ENCODE measurements around the gene GSE1. TPM values are rescaled to one million over a fixed set of nuclear protein-coding genes. Genes with fewer than 3 reads are reported as not detected.

The GSE1 gene
- total RNA-seq, 1 donor from 2014 or later: 12.9 TPM

DNA sequence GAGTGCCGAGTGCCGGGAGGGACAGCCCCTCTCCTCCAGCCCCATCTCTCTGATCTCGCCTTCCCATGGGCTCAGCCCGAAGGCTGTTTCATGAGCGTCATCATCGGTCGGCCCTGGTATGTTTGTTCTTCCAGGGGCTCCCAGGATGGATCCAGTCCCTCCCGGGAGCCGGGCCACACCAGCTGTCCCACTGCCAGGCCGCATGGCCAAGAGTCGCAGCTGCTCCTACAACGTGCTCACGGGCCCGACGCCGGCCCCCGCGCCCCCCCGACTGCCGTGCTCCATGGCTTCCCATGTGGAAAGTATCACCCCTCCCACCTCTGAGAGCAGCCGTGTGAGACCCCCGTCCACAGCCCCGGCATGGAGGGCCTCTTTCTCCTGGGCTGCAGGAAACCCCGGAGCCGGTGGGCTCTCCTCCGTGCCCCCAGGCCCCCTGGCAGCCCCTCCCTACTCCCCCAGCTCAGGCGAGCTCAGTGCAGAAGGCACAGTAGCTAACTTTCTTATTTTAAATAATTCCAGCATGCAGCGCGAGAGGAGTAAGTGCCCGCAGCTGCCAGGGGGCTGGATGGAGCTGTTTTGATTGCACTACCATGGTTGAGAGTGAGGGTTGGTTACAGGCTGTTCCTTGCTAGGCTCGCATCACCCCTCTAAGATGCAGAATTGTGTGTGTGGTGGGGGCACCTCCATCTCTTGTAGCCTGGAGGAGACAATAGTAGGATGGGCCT lies 26.6 kb upstream of the GSE1 start:
- no peaks in the 10 kb centered on the region for H3K36me3 ChIP-seq (ENCODE audit: control insufficient read depth, insufficient read depth, low read length)
- TF ChIP-seq, protein P1, sequence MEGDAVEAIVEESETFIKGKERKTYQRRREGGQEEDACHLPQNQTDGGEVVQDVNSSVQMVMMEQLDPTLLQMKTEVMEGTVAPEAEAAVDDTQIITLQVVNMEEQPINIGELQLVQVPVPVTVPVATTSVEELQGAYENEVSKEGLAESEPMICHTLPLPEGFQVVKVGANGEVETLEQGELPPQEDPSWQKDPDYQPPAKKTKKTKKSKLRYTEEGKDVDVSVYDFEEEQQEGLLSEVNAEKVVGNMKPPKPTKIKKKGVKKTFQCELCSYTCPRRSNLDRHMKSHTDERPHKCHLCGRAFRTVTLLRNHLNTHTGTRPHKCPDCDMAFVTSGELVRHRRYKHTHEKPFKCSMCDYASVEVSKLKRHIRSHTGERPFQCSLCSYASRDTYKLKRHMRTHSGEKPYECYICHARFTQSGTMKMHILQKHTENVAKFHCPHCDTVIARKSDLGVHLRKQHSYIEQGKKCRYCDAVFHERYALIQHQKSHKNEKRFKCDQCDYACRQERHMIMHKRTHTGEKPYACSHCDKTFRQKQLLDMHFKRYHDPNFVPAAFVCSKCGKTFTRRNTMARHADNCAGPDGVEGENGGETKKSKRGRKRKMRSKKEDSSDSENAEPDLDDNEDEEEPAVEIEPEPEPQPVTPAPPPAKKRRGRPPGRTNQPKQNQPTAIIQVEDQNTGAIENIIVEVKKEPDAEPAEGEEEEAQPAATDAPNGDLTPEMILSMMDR (IDR thresholded peaks at IDR 0.05; ENCODE audit: insufficient read depth, low read length, severe bottlenecking): no peak
- H3K27me3 ChIP-seq (ENCODE audit: control insufficient read depth, insufficient read depth, low read length): no peaks in the 10 kb centered on the region
- no peak overlapping the region for H3K4me3 ChIP-seq (ENCODE audit: low read depth, low read length)
- FAIRE-seq: no peak
- DNase-seq (ENCODE audit: low read depth): no peak

DNA sequence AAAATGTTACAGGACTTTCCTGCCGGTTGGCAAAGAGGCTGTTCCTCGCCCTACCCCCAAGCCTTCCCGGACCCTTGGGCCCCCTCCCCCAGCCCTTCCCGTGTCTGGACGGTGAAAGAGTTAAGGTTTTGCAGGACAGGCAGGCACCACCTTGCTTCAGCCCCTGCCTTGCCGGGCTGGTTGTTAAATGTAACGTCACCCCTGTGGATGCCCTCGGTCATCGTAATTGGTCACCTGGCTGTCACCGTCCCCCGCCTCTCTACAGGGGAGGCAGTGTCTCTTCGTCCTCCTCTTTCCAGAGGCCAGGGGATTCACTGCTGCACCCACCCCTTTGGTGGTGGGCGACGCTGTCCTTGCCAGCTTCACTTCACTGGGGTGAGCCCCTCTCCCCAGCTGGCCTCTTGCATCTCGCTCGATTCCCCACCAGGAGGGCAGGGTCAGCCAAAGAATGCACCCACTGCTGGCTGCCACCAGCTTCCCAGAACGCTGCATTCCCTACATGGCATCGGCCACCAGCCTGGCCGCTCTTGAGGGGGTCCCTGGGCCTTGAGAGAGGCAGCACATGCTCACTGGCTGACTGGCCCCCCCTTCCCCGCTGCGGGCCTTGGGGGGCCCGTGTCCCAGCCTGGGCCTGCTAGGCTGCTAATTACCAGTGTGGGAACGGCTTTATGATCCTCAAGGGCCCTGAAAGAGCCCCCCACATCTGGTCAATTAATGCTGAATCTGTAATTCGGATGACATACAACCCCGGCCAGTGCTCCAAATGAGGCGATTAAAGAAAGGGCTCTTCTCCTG lies 25.2 kb upstream of the GSE1 start:
- no peaks in the 10 kb centered on the region for H3K36me3 ChIP-seq (ENCODE audit: control insufficient read depth, insufficient read depth, low read length)

DNA sequence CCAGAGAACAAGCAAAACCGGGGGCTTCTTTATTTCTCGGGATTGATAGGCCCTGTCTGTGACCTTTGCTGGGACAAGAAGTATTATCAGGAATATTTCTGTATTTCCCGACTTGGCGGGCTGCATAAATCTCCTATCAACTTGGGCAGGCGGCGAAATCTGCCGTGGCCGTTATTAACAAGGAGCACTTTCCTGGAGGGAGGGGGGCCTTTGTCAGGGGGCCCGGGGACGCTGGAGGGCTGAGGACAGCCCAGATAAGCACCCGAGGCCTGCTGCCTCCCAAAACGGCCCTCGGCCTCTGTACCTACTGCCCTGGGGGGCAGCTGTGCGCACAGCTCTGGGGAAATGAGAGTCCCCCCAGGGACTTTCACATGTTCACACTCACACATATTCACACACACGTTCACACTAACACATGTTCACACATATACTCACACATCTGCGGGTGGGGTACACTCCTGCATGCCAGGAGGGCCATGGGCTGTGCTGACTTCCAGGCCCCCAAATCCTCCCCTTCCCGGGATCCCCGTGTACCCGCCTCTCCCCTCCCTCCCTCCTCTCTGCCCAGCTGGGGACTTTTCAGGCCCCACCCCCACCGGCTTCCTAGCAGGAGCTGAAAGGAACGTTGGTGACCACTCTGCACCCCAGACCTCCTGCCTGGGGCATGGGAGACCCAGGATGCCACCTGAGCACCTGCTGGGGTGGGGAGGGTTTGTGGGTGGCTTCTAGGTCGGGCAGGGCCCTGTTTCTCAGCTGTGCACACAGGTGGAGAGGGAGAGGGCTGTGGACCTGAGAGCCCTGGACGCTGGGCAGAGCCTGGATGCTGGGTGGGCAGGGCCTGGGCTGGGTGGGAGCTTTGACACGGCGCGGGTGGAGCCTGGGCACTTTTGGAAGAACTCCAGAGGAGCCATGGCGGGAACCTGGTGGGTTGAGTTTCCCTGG lies 24.3 kb upstream of the GSE1 start:
- no peaks in the 10 kb centered on the region for H3K36me3 ChIP-seq (ENCODE audit: control insufficient read depth, insufficient read depth, low read length)
- FAIRE-seq (no peak), DNase-seq (ENCODE audit: low read depth) (no peak)
- no peak overlapping the region for H3K4me3 ChIP-seq (ENCODE audit: low read depth, low read length)
- TF ChIP-seq, protein P1 (IDR thresholded peaks at IDR 0.05; ENCODE audit: insufficient read depth, low read length, severe bottlenecking): no peak
- H3K27me3 ChIP-seq (ENCODE audit: control insufficient read depth, insufficient read depth, low read length): no peaks in the 10 kb centered on the region

More for the DNA sequence above, 25.2 kb upstream of the GSE1 start:
- DNase-seq (ENCODE audit: low read depth) (no peak), FAIRE-seq (no peak)
- no peaks in the 10 kb centered on the region for H3K27me3 ChIP-seq (ENCODE audit: control insufficient read depth, insufficient read depth, low read length)
- TF ChIP-seq, protein P1 (IDR thresholded peaks at IDR 0.05; ENCODE audit: insufficient read depth, low read length, severe bottlenecking): no peak
- H3K4me3 ChIP-seq (ENCODE audit: low read depth, low read length): no peak overlapping the region

DNA sequence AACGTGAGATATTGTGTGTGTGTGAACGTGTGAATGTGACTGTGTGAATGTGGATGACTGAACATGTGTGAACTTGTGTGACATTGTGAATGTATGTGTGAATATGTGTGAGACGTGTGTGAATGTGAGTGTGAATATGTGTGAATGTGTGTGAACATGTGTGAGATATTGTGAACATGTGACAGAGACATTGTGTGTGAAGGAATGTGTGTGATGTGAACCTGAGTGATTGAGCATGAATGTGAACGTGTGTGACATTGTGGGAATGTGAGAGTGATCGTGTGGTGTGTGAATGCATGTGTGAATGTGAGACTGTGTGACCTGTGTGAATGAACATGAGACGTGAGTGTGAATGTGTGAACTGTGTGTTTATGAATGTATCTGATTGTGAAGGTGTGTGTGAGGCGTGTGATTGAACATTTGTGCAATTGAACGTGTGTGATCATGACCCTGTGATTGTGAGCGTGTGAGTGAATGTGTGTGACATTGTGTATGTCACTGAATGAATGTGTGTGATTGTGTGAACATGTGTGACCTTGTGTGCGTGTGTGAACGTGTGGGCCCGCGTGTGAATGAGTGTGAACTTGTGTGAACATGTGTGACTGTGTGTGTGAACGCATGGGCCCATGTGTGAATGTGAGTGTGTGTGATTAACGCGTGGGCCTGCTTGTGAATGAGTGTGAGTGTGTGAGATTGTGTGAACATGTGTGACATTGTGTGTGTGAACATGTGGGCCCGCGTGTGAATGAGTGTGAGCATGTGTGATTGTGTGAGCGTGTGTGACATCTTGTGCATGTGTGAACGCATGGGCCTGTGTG lies 23.2 kb upstream of the GSE1 start:
- TF ChIP-seq, protein P1 (IDR thresholded peaks at IDR 0.05; ENCODE audit: insufficient read depth, low read length, severe bottlenecking): no peak
- H3K27me3 ChIP-seq (ENCODE audit: control insufficient read depth, insufficient read depth, low read length): no peaks in the 10 kb centered on the region
- H3K4me3 ChIP-seq (ENCODE audit: low read depth, low read length): no peak overlapping the region
- DNase-seq (ENCODE audit: low read depth) (no peak), FAIRE-seq (peak; percentile 99)
- no peaks in the 10 kb centered on the region for H3K36me3 ChIP-seq (ENCODE audit: control insufficient read depth, insufficient read depth, low read length)

DNA sequence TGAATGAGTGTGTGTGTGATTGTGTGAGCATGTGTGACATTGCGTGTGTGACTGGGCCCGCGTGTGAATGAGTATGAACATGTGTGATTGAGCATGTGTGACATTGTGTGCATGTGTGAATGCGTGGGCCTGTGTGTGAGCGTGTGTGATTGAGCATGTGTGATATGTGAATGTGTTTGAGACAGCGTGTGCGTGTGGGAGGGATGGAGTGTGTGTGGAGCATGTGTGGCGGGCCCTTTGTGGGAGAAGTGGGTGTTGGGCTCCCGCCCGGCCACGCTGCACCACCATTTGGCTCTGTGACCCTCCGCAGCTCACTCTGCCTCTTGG lies 22.7 kb upstream of the GSE1 start:
- no peak for FAIRE-seq

More for the DNA sequence above, 22.7 kb upstream of the GSE1 start:
- Histone ChIP-seq H3K36me3 (ENCODE audit: control insufficient read depth, insufficient read depth, low read length) (no peaks in the 10 kb centered on the region), H3K27me3 (ENCODE audit: control insufficient read depth, insufficient read depth, low read length) (no peaks in the 10 kb centered on the region), H3K4me3 (ENCODE audit: low read depth, low read length) (no peak overlapping the region)
- TF ChIP-seq, protein P1 (IDR thresholded peaks at IDR 0.05; ENCODE audit: insufficient read depth, low read length, severe bottlenecking): no peak
- DNase-seq (ENCODE audit: low read depth): no peak
